GM23338 (cell line): ENCODE results near the gene HIC2.

Experiments
- CREB1 ChIP-seq: fragments of 250-450 bp; sonication (Bioruptor Pico); IDR thresholded peaks from 2 replicates; pipeline ENCODE4 v1.5.0; 2020; ENCODE audit warnings: low read depth, mild to moderate bottlenecking, moderate library complexity
- EZH2 ChIP-seq: fragments of 200-600 bp; sonication (generic); IDR thresholded peaks from one replicate; pipeline ENCODE4 v1.8.0; 2017; ENCODE audit warnings: antibody characterized with exemption, mild to moderate bottlenecking, low read depth; ENCODE audit not compliant: unreplicated experiment
- EZH2phosphoT487 ChIP-seq: fragments of 200-600 bp; sonication (generic); IDR thresholded peaks from one replicate; pipeline ENCODE4 v1.8.1; 2018; ENCODE audit warnings: antibody characterized with exemption; ENCODE audit not compliant: unreplicated experiment
- JUNB ChIP-seq: IDR thresholded peaks from one replicate; pipeline ENCODE4 v1.6.1; 2016; ENCODE audit warnings: antibody characterized with exemption; ENCODE audit not compliant: unreplicated experiment
- POLR2AphosphoS5 ChIP-seq: IDR thresholded peaks from 2 replicates; pipeline ENCODE4 v1.6.1; 2016; ENCODE audit warnings: antibody characterized with exemption, low read depth
- REST ChIP-seq: IDR thresholded peaks from one replicate; pipeline ENCODE4 v1.6.1; 2018; ENCODE audit warnings: antibody characterized with exemption; ENCODE audit not compliant: unreplicated experiment
- ZNF114 ChIP-seq: fragments of 250-450 bp; sonication (Bioruptor Pico); IDR thresholded peaks from 2 replicates; pipeline ENCODE4 v1.5.0; 2020; ENCODE audit warnings: mild to moderate bottlenecking, moderate library complexity
- ZNF331 ChIP-seq: fragments of 250-450 bp; sonication (Bioruptor Pico); IDR thresholded peaks from 2 replicates; pipeline ENCODE4 v1.5.0; 2020; ENCODE audit warnings: low read depth, mild to moderate bottlenecking, moderate library complexity
- TF ChIP-seq, protein P1 (sequence below), 2 experiments: fragments of 200-600 bp in 1 of 2; sonication (generic) in 1 of 2; conservative IDR thresholded peaks; 2 replicates each; pipeline versions ENCODE4 v1.5.1 to v1.6.1; 2016 to 2017; ENCODE audit warnings: antibody characterized with exemption in 2 of 2, low read depth in 2 of 2, mild to moderate bottlenecking in 2 of 2, moderate library complexity in 1 of 2
- TF ChIP-seq, protein P2 (sequence below): IDR thresholded peaks from 2 replicates; pipeline ENCODE4 v1.6.1; 2016; ENCODE audit warnings: antibody characterized with exemption

DNA sequence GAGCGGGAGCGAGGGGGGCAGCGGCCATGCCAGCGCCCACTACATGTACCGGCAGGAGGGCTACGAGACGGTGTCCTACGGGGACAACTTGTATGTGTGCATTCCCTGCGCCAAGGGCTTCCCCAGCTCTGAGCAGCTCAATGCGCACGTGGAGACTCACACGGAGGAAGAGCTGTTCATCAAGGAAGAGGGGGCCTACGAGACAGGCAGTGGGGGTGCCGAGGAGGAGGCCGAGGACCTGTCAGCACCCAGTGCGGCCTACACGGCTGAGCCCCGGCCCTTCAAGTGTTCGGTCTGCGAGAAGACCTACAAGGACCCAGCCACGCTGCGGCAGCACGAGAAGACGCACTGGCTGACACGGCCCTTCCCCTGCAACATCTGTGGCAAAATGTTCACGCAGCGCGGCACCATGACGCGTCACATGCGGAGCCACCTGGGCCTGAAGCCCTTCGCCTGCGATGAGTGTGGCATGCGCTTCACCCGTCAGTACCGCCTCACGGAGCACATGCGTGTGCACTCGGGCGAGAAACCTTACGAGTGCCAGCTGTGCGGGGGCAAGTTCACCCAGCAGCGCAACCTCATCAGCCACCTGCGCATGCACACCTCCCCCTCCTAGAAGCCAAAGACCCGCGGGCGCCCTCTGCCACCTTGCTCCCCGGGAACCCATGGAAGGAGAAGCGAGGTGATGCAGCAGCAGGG lies 29.1 kb downstream of the HIC2 start:
- TF ChIP-seq, protein P1, sequence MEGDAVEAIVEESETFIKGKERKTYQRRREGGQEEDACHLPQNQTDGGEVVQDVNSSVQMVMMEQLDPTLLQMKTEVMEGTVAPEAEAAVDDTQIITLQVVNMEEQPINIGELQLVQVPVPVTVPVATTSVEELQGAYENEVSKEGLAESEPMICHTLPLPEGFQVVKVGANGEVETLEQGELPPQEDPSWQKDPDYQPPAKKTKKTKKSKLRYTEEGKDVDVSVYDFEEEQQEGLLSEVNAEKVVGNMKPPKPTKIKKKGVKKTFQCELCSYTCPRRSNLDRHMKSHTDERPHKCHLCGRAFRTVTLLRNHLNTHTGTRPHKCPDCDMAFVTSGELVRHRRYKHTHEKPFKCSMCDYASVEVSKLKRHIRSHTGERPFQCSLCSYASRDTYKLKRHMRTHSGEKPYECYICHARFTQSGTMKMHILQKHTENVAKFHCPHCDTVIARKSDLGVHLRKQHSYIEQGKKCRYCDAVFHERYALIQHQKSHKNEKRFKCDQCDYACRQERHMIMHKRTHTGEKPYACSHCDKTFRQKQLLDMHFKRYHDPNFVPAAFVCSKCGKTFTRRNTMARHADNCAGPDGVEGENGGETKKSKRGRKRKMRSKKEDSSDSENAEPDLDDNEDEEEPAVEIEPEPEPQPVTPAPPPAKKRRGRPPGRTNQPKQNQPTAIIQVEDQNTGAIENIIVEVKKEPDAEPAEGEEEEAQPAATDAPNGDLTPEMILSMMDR (conservative IDR thresholded peaks at IDR 0.05; ENCODE audit: low read depth in 2 of 2), result no peak
- TF ChIP-seq EZH2 (no peak), POLR2AphosphoS5 (no peak), REST (no peak), EZH2phosphoT487 (no peak), ZNF114 (no peak), JUNB (no peak), ZNF331 (CRISPR knock-in tag) (no peak), CREB1 (CRISPR knock-in tag) (no peak)
- TF ChIP-seq, protein P2, sequence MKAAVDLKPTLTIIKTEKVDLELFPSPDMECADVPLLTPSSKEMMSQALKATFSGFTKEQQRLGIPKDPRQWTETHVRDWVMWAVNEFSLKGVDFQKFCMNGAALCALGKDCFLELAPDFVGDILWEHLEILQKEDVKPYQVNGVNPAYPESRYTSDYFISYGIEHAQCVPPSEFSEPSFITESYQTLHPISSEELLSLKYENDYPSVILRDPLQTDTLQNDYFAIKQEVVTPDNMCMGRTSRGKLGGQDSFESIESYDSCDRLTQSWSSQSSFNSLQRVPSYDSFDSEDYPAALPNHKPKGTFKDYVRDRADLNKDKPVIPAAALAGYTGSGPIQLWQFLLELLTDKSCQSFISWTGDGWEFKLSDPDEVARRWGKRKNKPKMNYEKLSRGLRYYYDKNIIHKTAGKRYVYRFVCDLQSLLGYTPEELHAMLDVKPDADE, result no peak
